GM08714 (cell line): ENCODE measurements around the gene SERP2.

Experiments
- H3K4me3 ChIP-seq: fragments of 200-500 bp; sonication (Bioruptor generic); 2 replicates; pipeline ENCODE4 v1.5.1; 2014; ENCODE audit warnings: mild to moderate bottlenecking, low read length, inconsistent platforms
- ZNF274 ChIP-seq: IDR thresholded peaks from 2 replicates; pipeline ENCODE4 v1.6.1; 2012; ENCODE audit warnings: mild to moderate bottlenecking, low read depth, low read length

SERP2 gene

GRCh38 chr13:44435919-44436510 is 62.4 kb downstream of the SERP2 start:
- TF ChIP-seq ZNF274 = no peak
- H3K4me3 ChIP-seq = peak overlapping the region; percentile 37

GRCh38 chr13:44436589-44437337 is 63.1 kb downstream of the SERP2 start:
- TF ChIP-seq ZNF274 = no peak
- H3K4me3 ChIP-seq = peak overlapping the region; percentile 37

GRCh38 chr13:44437356-44438233 is 64.0 kb downstream of the SERP2 start:
- no peak for TF ChIP-seq ZNF274
- no peak overlapping the region for H3K4me3 ChIP-seq

GRCh38 chr13:44438234-44438579 is 64.6 kb downstream of the SERP2 start:
- no peak for TF ChIP-seq ZNF274
- H3K4me3 ChIP-seq = no peak overlapping the region

- H3K4me3 ChIP-seq = no peak overlapping the region
- no peak for TF ChIP-seq ZNF274
These were observed 65.9 kb downstream of the SERP2 start for GRCh38 chr13:44439452-44440024.

GRCh38 chr13:44440046-44440608 is 66.5 kb downstream of the SERP2 start:
- no peak overlapping the region for H3K4me3 ChIP-seq
- TF ChIP-seq ZNF274 = no peak
